HepG2 (cell line): ENCODE results near the gene CHST11.

Experiments
- CBX5 ChIP-seq: sonication (generic); formaldehyde crosslinking; IDR thresholded peaks from 2 replicates; pipeline ENCODE4 v1.4.0; 2020; ENCODE audit warnings: missing genetic modification reagents, borderline replicate concordance
- JUN ChIP-seq: sonication (generic); formaldehyde crosslinking; IDR thresholded peaks from 2 replicates; pipeline ENCODE4 v1.4.0; 2020; ENCODE audit warnings: mild to moderate bottlenecking, missing genetic modification reagents
- MAZ ChIP-seq, 2 experiments: sonication (generic) in 1 of 2; formaldehyde crosslinking in 1 of 2; IDR thresholded peaks; 2 replicates each; pipeline versions ENCODE4 v1.5.0 to v1.6.1; 2012 to 2020; ENCODE audit warnings: low read depth in 2 of 2, mild to moderate bottlenecking in 2 of 2, borderline replicate concordance in 1 of 2, improper control_type of control experiment in 1 of 2, low read length in 1 of 2, missing genetic modification reagents in 1 of 2, moderate library complexity in 1 of 2
- POLR2A ChIP-seq, 2 experiments: IDR thresholded peaks; 2 replicates each; pipeline ENCODE4 v1.6.1; 2011; ENCODE audit warnings: low read depth in 2 of 2, low read length in 2 of 2, mild to moderate bottlenecking in 1 of 2, moderate library complexity in 1 of 2; ENCODE audit not compliant: insufficient read depth in 1 of 2
- RAD51 ChIP-seq: fragments of 450-650 bp; IDR thresholded peaks from 2 replicates; pipeline ENCODE4 v1.6.1; 2016; ENCODE audit warnings: borderline replicate concordance
- RELA ChIP-seq: sonication (generic); formaldehyde crosslinking; IDR thresholded peaks from 2 replicates; pipeline ENCODE4 v1.4.0; 2020; ENCODE audit warnings: missing genetic modification reagents
- TF ChIP-seq, protein P1 (sequence below): sonication (generic); formaldehyde crosslinking; IDR thresholded peaks from 2 replicates; pipeline ENCODE4 v1.8.1; 2023; ENCODE audit warnings: mild to moderate bottlenecking, inconsistent platforms, moderate library complexity, missing genetic modification reagents, borderline replicate concordance
- TF ChIP-seq, protein P2 (sequence below): sonication (generic); formaldehyde crosslinking; IDR thresholded peaks from 2 replicates; pipeline ENCODE4 v1.5.0; 2020; ENCODE audit warnings: mild to moderate bottlenecking, missing genetic modification reagents, moderate library complexity

DNA sequence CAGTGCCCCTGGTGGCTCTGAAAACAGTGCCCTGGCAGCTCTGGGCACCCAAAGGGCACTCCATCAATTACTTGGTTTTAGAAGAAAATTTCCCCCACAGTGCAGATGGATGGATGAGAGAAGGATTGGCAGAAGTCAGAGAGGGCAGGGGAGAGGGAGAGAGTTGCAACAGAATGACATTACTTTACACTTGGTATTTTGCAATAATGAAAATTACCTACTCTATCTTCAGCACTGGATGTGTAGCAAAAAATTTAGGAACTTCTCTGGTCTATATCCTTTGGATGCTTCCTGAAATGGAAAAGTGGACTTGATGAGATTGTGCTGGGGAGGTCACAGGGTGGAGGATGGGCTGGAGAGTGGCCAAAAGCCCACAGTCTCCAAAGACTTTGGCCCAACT, 193.2 kb downstream of the CHST11 start:
- no peak for TF ChIP-seq CBX5 (CRISPR knock-in tag)
- no peak for TF ChIP-seq RAD51
- no peak for TF ChIP-seq POLR2A (IDR thresholded peaks at IDR 0.05; ENCODE audit: insufficient read depth in 1 of 2, low read depth in 2 of 2, low read length in 2 of 2)
- no peak for TF ChIP-seq JUN (CRISPR knock-in tag)
- TF ChIP-seq, protein P1, sequence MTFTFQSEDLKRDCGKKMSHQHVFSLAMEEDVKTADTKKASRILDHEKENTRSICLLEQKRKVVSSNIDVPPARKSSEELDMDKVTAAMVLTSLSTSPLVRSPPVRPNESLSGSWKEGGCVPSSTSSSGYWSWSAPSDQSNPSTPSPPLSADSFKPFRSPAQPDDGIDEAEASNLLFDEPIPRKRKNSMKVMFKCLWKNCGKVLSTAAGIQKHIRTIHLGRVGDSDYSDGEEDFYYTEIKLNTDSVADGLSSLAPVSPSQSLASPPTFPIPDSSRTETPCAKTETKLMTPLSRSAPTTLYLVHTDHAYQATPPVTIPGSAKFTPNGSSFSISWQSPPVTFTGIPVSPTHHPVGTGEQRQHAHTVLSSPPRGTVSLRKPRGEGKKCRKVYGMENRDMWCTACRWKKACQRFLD (CRISPR knock-in tag): no peak
- TF ChIP-seq, protein P2, sequence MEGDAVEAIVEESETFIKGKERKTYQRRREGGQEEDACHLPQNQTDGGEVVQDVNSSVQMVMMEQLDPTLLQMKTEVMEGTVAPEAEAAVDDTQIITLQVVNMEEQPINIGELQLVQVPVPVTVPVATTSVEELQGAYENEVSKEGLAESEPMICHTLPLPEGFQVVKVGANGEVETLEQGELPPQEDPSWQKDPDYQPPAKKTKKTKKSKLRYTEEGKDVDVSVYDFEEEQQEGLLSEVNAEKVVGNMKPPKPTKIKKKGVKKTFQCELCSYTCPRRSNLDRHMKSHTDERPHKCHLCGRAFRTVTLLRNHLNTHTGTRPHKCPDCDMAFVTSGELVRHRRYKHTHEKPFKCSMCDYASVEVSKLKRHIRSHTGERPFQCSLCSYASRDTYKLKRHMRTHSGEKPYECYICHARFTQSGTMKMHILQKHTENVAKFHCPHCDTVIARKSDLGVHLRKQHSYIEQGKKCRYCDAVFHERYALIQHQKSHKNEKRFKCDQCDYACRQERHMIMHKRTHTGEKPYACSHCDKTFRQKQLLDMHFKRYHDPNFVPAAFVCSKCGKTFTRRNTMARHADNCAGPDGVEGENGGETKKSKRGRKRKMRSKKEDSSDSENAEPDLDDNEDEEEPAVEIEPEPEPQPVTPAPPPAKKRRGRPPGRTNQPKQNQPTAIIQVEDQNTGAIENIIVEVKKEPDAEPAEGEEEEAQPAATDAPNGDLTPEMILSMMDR: no peak
- TF ChIP-seq MAZ (IDR thresholded peaks at IDR 0.05; ENCODE audit: borderline replicate concordance, low read depth, low read length): no peak
- TF ChIP-seq MAZ (CRISPR knock-in tag; IDR thresholded peaks at IDR 0.05; ENCODE audit: low read depth): no peak
- TF ChIP-seq RELA (CRISPR knock-in tag): no peak
